HG03095 (cell line): ENCODE data around the gene GFOD2.

Experiments
- ATAC-seq: cut with Tn5 transposase; IDR thresholded peaks from one replicate; pipeline ENCODE4 v1.9.1; 2021; ENCODE audit warnings: moderate library complexity; ENCODE audit not compliant: unreplicated experiment

Gene GFOD2

GRCh38 chr16:67647681-67648080, 71.4 kb downstream of the GFOD2 start:
- no peak for ATAC-seq

GRCh38 chr16:67647111-67647651, 71.9 kb downstream of the GFOD2 start:
- no peak for ATAC-seq

GRCh38 chr16:67645397-67646121, 73.6 kb downstream of the GFOD2 start:
- ATAC-seq: no peak

- no peak for ATAC-seq
These were observed 75.1 kb downstream of the GFOD2 start for GRCh38 chr16:67644038-67644437.

- ATAC-seq: no peak
These were observed 77.1 kb downstream of the GFOD2 start for GRCh38 chr16:67641779-67642708.

GRCh38 chr16:67637625-67638024, 81.5 kb downstream of the GFOD2 start:
- no peak for ATAC-seq

- no peak for ATAC-seq
These were observed 82.4 kb downstream of the GFOD2 start for GRCh38 chr16:67636713-67637112.

- no peak for ATAC-seq
These were observed 86.5 kb downstream of the GFOD2 start for GRCh38 chr16:67632415-67633172.

- ATAC-seq: no peak
These were observed 90.9 kb downstream of the GFOD2 start for GRCh38 chr16:67628216-67628615.
